Right lobe of liver (tissue), 4 donors: ENCODE data around the gene SCUBE3.

Experiments used
- CTCF ChIP-seq, 4 donors: fragments of 200-600 bp in 3 of 4; fragments of 450-650 bp in 1 of 4; IDR thresholded peaks; one replicate each; pipeline versions ENCODE4 v1.5.1 to v1.8.0; 2016 to 2022; ENCODE audit warnings: antibody characterized with exemption in 4 of 4, mild to moderate bottlenecking in 2 of 4
- POLR2A ChIP-seq: fragments of 450-650 bp; IDR thresholded peaks from one replicate; pipeline ENCODE4 v1.6.1; 2017; ENCODE audit warnings: antibody characterized with exemption, mild to moderate bottlenecking
- donor health status: DM: no; HTN: no; CAD: no.
- donor health status: DM: no; HTN: no; CAD: no.
- donor health status: DM: no; HTN: yes; CAD: no.

- no peak for TF ChIP-seq POLR2A
- TF ChIP-seq CTCF (IDR thresholded peaks at IDR 0.05) = no peak
Observed at GRCh38 chr6:35166520-35166919, 47.2 kb upstream of the SCUBE3 start.
